ENCODE results near the gene RBMS3.

DNA sequence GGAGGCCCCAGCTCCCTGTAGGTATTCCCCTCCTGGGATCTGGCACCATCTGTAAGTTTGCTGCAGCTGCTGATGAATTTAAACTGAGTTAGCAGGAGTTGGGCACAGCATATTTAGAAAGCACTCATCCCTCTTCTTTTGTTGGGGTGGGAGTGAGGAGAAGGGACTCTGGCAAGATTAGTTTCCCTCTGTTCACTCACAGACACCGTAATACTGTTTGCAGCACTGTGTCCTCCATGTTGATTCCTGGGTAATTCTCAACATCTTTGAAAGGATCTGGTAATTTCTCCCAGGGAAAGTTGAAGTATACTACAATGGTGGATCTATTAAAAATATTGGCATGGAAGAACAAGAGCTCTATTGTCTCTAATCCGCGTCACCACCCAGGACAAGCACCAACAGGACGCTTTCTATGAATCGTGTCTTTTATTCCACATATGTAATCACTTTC, 173.3 kb downstream of the RBMS3 start:
- TF ChIP-seq, protein P1, sequence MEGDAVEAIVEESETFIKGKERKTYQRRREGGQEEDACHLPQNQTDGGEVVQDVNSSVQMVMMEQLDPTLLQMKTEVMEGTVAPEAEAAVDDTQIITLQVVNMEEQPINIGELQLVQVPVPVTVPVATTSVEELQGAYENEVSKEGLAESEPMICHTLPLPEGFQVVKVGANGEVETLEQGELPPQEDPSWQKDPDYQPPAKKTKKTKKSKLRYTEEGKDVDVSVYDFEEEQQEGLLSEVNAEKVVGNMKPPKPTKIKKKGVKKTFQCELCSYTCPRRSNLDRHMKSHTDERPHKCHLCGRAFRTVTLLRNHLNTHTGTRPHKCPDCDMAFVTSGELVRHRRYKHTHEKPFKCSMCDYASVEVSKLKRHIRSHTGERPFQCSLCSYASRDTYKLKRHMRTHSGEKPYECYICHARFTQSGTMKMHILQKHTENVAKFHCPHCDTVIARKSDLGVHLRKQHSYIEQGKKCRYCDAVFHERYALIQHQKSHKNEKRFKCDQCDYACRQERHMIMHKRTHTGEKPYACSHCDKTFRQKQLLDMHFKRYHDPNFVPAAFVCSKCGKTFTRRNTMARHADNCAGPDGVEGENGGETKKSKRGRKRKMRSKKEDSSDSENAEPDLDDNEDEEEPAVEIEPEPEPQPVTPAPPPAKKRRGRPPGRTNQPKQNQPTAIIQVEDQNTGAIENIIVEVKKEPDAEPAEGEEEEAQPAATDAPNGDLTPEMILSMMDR (IDR thresholded peaks at IDR 0.05), result no peak
- no peak for TF ChIP-seq POLR2A (IDR thresholded peaks at IDR 0.05)
